Right renal cortex interstitium (tissue), 3 donors: ENCODE results near the gene COL4A2. TPM values are rescaled to one million over a fixed set of nuclear protein-coding genes. Genes with fewer than 3 reads are reported as not detected.

Experiments
- DNase-seq, 3 donors: peaks; one replicate each; pipeline ENCODE4 v3.0.0-alpha.2; 2013; ENCODE audit warnings: low read depth in 3 of 3, low spot score in 2 of 3
- polyA plus RNA-seq, 3 donors: library from polyadenylated mRNA; unstranded; fragments of 120-200 nt; gene quantifications; one replicate each; pipeline ENCODE4 v1.2.1, GENCODE V29; 2013; ENCODE audit not compliant: insufficient read length in 3 of 3

COL4A2 gene
- polyA plus RNA-seq, 3 donors = 384 to 416 (median 398) TPM

DNA sequence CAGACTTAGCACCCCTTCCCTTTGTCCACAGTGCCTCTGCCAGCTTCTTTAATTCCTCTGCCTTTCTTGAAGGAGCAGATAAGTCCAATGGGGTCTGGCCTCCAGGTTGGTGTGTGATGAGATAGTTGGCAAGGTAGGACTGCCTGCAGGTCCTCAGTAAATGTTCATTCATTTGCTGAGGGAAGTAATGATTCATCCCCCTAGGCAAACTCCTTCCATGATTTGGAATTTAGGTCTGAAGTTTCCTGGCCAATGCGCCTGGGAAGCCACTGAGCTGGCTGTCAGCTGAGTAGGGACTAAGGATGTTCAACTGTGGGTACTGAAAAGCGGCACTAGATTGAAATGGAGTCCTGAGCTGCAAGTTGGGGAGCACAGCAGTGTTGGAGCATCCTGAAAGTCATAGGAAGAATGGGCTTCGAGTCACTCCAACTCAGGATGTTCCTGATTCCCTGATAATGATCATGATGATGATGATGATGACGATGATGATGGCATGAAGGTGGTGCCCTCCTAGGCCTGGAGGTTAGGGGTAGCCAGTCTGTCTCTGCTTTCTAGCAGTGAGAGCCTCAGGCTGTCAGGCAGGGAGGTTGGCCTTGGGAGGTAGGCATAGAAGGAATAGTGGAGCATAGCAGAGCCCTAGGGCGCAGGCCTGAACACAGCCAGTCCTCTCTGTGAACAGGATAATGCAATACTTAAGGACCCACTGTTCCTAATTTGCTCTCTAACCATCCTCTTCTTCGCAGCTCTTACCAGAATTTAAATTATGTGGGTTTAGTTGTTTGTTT lies 44.7 kb downstream of the COL4A2 start:
- no peak for DNase-seq

DNA sequence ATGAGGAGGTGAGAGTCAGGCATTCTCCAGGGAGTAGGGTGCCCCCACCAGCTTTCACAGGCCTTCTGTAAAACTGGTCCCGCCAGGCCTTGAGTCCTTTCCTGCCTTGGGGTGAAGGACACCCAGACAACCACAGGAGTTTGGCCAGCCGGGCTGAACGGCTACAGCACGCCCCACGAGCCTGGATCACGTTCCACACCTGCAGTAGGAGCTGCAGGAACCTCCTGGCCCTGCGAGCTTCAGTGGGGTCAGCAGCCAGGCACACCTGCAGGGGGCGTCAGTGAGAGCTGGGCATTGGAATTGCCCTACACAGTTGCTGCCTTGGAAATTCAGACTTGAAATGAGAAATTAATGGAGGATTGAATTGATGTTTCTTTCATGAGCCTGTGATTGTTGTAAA lies 45.7 kb downstream of the COL4A2 start:
- no peak for DNase-seq

DNA sequence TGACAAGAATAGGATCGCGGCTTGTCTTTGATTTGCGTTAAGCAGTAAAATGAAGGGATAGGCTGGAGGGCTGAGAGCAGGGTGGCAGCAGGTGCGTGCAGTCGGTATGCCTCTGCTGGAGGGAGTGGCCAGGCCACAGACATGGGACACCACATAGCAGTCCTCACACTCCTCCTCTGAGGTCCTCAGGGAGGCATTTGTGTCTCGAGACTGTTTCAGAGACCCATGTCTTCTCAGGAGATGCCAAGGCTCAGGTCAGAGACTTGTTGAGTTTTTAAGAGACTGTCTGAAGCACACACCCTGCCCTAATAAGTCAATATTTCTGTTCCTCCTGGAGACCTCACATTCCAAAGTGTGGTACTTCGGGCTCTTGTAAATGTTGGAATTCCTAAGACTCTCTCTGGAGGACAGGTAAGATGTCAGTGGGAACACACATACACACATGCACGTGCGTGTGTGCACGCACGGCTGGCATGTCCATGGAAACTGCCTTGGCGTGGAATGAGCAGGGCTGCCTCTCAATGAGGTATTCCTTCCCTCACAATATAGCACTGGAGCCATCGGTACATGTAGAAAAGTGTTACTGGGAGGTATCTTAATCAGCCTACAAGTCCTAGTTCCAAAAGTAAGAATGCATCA lies 46.4 kb downstream of the COL4A2 start:
- no peak for DNase-seq

DNA sequence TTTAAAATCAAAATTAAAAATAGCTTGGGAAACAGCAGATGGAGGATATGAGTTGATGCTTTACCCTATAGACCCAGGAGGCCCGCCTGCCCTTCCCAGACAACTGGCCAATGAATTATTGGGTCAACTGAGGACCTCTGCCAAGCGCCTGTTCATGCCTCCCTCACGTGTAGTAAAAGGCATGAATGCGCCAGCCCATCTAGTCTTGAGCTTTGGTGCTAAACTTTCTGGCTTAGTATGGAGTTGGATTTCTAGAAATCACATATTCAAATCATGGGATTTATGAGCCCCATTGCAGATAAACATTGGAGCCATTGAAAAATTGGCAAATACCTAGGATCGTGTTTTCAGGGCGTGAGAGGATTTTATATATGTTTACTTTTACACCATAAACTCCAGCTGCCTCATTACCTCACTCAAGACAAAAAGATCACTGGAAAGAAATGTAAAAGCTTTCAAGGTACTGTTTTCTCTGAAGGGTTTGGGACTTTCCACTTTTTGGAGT lies 47.1 kb downstream of the COL4A2 start:
- DNase-seq = no peak

DNA sequence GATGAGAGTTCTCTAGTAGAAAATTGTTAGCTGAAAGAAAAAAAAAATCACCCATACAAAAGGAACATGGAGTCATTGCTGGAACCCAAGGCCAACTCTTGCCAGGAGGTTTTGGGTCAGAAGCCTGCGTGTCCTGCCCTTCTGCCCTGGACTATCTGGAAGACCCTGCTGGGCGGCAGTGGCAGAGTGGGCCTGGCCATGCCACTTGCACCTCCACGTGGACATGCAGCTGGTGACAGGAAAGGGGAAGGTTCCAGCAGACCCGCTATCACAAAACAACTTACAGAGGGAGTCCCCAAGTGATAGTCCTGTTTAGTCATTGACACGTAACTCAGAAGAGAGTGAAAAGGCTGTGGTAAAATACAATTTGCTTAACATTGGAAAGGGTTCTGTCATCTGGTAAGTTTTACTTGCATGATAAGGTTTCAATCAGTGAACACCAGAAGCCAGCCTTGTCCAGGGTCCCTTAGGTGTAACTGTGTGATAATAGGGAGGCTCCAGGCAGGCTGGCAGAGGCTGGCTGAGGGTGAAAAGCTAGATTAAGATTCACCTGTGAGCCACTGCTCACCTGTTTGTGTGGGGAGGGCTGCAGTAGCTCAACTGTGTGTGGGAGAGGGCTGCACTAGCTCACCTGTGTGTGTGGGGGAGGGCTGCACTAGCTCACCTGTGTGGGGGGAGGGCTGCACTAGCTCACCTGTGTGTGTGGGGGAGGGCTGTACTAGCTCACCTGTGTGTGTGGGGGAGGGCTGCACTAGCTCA lies 47.8 kb downstream of the COL4A2 start:
- no peak for DNase-seq

DNA sequence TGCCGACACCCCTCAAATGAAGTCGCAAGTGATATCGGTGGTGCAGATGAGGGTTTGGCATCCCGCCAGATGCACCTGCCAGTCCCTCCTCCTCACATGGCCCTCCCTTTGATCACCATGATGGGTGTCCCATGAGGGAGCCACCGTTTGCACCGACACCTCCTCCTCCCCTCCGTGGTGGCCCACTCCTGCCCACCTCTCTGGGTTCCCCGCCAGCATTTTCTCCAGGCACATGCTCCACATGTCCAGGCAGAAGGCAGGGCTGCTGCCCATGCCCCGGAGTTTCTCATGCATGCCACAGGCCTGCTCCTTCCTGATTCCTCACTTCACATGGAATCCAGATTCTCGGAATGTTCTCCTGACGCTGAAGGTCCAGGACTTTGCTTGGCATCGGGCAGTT lies 49.3 kb downstream of the COL4A2 start:
- no peak for DNase-seq

DNA sequence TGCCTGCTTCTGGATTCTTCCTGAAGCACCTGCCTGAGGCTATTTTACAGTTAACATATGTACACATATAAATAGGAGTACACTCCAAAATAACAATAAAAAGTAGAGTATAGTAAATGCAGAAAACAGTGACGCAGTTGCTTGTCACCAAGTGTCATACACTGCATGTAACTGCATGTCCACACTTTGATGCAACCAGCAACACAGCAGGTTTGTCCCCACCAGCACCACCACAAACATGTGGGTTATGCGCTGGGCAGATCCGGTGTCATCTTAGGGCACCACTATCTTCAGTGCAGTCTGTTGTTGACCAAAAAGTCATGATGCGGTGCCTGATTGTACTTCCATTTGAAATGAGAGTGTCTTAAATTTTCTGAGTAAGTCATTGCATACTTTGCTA lies 51.3 kb downstream of the COL4A2 start:
- no peak for DNase-seq

DNA sequence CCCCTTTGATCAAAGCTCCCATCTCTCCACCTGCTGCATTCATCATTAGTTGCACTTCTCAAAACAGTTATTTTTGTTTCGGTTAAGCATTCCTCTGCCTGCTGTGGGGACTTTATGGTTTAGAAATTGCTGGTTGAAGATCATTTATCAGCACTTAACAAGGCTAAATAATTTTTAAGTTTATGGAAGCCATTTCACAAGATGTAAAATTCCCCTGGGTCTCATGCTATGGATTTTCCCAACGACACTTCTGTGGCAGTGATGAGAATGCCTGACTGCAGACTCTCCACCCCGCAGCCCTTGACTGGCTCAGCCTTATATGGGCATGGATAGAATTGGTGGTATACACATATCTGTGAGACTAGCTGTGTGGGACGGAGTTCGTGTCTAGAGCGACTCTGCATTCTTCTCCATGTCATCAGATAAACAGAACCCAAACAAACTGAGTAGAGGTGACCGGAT lies 52.8 kb downstream of the COL4A2 start:
- DNase-seq = no peak

DNA sequence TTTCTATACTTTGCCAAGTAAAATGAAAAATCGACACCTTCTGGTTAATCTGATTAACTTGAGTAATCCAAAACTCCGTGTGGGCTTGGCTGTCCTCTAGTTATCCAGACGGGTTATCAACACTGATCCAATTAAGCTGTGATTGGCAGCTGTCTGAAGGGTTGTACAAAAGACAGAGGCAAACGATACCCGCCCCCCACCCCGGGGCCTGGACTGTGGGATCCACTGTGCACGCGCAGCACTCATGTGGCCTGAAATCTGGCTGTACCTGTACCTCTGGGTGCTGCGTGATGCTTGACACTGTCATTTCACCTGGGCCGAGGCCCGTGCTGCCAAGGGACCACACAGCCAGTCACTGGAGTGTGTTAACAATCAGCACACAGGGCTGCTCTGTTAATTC lies 53.5 kb downstream of the COL4A2 start:
- DNase-seq = no peak

DNA sequence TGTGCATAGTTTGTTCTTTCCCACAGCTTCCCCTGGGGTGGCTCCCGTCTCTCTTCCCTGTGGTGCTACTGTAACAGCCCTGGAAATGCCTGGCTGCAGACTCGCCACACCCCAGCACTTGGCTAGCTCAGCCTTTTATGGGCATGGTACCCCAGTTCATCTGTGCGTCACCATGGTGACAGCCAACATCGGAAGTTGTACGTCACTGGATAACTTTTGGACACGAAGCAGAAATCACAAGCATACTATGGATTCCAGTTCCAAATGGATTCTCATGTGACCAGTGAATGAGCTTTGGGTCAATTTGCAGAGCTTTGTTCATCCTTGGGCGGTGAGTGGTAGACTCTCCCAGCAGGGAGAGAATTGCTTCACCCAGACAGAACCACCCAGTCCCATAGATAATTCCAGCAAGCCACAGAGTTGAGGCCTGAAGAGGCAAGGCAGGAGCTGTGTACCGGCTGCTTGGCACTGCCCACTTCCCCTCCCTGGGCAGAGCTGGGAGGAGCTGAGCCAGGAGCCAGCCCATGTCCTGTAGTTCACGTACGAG lies 54.4 kb downstream of the COL4A2 start:
- no peak for DNase-seq

DNA sequence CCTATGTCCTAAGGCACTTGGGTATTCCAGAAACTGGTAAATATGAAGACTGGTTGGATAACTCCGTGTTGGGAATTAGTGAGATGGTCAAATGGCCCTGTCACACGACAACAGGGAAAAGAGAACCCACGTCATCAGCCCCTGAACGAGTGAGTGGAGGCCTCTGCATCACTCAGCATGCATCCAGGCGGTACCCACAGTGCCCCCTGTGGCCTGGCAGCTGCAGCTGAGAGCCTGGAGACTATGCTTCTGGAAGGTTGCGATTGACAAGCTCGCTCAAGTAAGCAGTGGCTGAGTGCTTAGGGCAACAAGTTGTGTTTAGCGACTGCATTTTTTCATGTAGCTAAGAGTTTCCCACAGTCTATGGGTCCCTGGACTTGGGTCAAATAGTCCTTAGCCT lies 55.9 kb downstream of the COL4A2 start:
- no peak for DNase-seq

DNA sequence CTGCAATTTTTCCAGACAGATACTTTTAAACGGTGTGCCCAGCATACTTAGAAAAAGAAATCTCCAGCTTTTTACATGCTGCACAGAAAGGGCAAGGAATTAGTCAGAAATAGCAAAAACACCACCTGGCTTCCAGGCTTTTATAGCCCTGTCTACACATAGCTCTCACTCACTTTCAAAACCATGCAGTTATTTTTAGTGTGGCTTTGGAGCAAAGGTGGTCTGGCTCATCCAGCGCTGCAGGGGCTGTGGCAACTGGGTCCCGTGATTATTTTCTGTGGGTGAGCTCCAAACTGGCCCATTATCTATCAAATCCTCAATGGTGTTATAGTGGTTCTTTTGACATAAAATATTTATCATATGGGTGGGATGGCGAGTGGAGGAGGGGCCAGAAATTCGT lies 57.0 kb downstream of the COL4A2 start:
- DNase-seq = no peak

DNA sequence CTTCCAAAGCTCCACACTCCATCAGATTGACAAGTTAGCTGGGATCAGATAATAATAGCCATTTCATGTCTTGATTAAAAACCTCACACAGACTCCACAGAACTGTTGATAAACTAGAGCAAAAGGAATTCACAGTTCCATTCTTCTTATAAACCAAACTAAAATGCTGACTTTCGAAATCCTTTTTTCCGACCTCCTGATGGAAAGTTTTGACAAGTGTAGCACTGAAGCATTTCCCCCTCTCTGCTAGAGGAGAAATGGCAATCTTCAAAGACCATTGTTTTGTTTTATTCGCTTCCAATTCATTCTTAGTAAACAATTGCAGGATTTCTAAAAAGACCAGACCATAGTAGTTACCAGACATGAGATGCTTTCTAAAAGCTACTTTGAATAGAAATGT lies 58.8 kb downstream of the COL4A2 start:
- no peak for DNase-seq

DNA sequence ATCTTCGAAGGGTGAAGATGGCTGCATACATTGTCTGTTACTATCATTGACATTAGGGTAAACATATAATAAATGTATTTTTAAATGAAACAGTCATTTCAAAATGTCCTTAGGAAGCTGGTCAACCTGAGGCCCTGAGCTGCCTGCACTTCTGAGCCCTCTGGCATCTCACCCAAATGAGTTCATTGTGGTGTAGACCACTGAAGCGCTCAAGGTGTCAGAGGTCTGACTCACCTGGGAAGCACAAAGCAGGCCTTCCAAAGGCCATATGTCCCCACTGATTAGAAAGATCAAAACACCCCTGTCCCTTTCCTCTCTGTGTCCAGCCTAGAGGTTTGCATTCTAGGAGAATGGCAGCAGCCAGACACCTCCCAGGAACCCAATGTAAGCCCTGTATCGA lies 59.6 kb downstream of the COL4A2 start:
- no peak for DNase-seq

DNA sequence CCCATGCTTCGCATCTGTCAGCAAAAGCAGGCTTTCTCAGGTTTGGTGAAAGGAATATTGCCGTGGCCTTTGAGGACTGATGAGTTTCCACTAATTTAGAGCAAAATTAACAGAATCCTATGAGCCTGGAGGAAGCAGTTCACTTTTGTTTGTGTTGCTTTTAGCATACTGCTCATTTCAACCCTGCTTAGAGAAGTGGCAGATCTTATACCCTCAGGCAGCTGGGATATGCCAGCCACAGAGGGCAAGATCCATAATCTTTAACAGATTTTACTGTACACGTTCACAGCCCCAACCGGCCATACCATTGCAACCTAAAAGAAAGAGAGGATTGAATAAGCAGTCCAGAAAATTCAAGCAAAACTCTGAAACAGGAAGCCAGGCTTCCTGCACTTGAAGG lies 60.5 kb downstream of the COL4A2 start:
- no peak for DNase-seq

DNA sequence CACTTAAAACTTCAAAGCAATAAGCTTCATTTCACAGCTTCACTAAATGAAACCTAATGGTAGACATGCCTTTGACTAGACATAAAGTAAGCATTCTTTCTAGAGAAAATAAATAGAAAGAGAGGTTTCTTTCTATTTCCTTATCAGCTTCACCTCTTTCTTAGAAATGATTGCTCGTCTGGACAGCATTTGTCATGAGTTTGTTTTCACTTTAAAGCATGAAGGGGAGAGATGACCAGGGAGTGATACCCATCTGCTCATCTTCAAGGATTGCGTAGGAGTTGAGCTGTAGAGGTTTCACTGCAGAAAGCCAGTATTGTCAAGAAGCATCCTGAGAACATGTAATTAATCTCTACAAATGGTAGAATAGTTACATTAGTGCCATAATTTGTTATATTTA lies 61.3 kb downstream of the COL4A2 start:
- DNase-seq = no peak

DNA sequence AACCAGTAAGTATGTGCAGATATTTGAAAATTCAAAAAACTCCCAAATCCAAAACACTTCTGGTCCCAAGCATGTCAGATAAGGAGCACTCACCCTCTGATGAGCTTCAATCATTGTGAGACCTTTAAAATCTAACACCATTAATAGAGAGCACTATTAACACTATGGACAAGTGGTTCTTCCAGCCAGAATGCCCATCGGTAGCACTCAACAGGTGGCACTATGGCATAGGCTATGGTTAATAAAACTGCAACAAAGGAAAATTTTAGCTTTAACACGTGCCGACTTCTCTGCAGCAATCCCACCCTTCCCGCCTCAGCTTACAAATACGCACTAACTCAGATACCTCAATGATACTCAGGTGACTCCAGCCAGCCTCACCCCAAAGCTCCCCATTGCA lies 62.3 kb downstream of the COL4A2 start:
- no peak for DNase-seq

DNA sequence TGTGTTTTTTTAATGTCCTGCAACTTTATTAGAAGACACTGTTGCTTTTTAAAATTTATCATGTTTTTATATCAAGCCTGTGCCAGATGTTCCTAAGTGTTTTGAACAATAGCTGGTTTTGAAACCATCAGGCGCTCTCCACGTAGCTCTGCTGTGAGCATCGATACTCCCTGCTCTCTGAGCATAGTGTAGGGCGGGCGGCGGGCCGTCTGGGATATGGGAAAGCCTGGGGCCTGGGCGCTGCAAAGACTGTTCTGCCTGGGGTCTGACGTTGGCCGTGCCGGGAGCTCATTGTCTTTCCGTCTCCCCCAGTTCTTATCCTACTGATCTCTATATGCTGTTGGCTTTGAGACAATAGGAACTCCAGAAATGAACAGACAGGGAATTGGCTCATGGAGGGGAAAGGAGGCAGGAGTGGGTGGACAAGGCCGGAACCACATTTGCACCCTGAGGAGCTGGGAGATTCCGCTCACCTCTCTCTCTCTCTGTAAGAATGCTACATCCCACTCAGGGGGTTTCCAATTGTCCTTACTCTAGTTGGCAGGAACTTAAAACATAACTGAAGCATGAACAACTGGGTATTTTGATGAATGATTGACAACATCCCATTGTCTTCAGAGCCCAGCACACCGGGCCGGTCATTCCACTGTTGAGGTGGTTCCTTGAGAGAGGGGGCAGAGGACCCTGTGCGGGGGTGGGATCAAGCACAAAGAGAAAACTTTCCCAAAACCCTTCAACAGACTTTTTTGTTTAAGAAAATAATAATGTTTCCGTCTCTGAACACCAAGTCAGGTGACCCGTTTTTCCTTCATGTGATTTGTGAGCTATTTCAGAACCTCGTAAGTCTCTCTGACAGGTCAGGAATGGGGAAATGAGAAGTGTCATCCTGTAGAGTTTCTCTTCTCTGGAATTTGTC lies 64.7 kb downstream of the COL4A2 start:
- DNase-seq = peak in 1 of 3 donors; percentile 50

DNA sequence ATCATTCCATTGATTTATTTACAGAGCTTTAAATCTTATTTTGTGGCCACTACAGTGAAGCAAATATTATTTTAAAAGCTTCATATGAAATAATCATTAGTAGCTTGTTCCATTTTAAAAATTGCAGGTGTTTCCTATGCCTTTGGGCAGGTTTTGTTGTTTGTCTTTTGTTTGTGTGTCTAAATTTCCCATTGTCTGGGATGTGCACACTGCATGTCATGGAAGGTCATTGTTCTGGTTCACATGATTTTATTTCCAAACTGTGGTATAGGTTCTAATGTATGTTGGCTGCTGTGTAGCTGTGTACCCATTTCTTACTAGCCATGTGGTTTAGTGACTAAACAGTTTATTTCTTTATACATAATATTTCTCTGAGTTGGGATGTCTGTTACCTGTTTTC lies 65.6 kb downstream of the COL4A2 start:
- no peak for DNase-seq

DNA sequence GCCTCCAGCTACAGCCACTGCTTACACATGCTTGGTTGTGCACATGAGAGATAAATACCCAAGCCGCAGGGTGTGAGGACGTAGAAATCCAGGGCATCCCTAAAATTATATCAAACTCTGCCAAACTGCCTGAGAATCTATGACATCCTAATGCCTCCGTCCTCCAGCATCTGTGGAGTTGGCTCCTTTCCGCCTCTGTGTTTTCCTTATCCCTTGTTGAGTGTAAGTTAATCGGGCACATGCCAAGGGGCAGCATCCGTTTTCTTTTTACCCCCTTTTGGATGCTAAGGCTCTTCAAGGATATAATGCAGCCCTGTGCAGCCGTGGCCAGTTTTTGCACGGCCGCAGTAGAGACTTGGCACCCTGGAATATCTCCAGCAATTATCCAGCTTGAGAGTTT lies 66.5 kb downstream of the COL4A2 start:
- no peak for DNase-seq
